ENCODE measurements around the gene DOLPP1. TPM values are rescaled to one million over a fixed set of nuclear protein-coding genes. Genes with fewer than 3 reads are reported as not detected.

DOLPP1 gene
- total and polyA plus RNA-seq, 2 experiments from 2014 or later = 11.6 to 12.8 TPM

GRCh38 chr9:129073404-129073803, 7.5 kb upstream of the DOLPP1 start:
- Histone ChIP-seq H3K27ac (no peak overlapping the region), H3K9me3 (ENCODE audit: low read depth) (no peaks in the 10 kb centered on the region), H3K4me3 (no peak overlapping the region), H4K20me1 (ENCODE audit: insufficient read depth) (no peaks in the 10 kb centered on the region), H2AFZ (no peak overlapping the region), H3K79me2 (ENCODE audit: insufficient read depth) (no peaks in the 10 kb centered on the region), H3K36me3 (ENCODE audit: low read depth) (no peaks in the 10 kb centered on the region; the same call in 1 of the 2 replicates), H3K27me3 (replicated peaks; ENCODE audit: insufficient read depth) (no peaks in the 10 kb centered on the region), H3K4me2 (ENCODE audit: unreplicated experiment) (no peak overlapping the region), H3K9me2 (ENCODE audit: insufficient read depth) (no peaks in the 10 kb centered on the region), H3F3A (ENCODE audit: insufficient read depth) (no peaks in the 10 kb centered on the region), H3K9ac (no peak overlapping the region), H3K4me1 (ENCODE audit: insufficient read depth) (no peaks in the 10 kb centered on the region)
- no peak for DNase-seq
- TF ChIP-seq EZH2 (IDR thresholded peaks at IDR 0.05; ENCODE audit: insufficient read depth, poor library complexity, severe bottlenecking) (no peak), EZH2phosphoT487 (IDR thresholded peaks at IDR 0.05; ENCODE audit: insufficient read depth, low read depth) (no peak)
- WGBS, 2 experiments (ENCODE audit: low coverage in 1 of 2, low lambda C conversion rate in 2 of 2, missing lambda C conversion rate in 2 of 2) = 91 to 98% methylated on average over 8 of the region's 8 CpGs
- in situ Hi-C loops (cut with MboI) = no loop called here

- no peak for DNase-seq
Observed at GRCh38 chr9:129074106-129074505, 6.8 kb upstream of the DOLPP1 start.

GRCh38 chr9:129075996-129076639, 4.8 kb upstream of the DOLPP1 start:
- no peaks in the 10 kb centered on the region for H3K9me3 ChIP-seq (ENCODE audit: low read depth)
- in situ Hi-C loops (cut with MboI) = no loop called here
- H3K27ac ChIP-seq = no peak overlapping the region
- TF ChIP-seq EZH2 (IDR thresholded peaks at IDR 0.05; ENCODE audit: insufficient read depth, poor library complexity, severe bottlenecking) = no peak
- TF ChIP-seq EZH2phosphoT487 (IDR thresholded peaks at IDR 0.05; ENCODE audit: insufficient read depth, low read depth) = no peak
- no peak overlapping the region for H3K9ac ChIP-seq
- H3K9me2 ChIP-seq (ENCODE audit: insufficient read depth) = no peaks in the 10 kb centered on the region
- 0 out of 2 replicates have a peak, but pooled peaks cover 6% of the 10 kb centered on the region for H3K4me1 ChIP-seq (ENCODE audit: insufficient read depth)
- no peaks in the 10 kb centered on the region for H3K36me3 ChIP-seq (ENCODE audit: low read depth)
- H3K27me3 ChIP-seq (replicated peaks; ENCODE audit: insufficient read depth) = no peaks in the 10 kb centered on the region
- no peaks in the 10 kb centered on the region for H3F3A ChIP-seq (ENCODE audit: insufficient read depth)
- no peak for DNase-seq
- H3K79me2 ChIP-seq (ENCODE audit: insufficient read depth) = no peaks in the 10 kb centered on the region
- no peaks in the 10 kb centered on the region for H4K20me1 ChIP-seq (ENCODE audit: insufficient read depth)
- H3K4me3 ChIP-seq = no peak overlapping the region
- H2AFZ ChIP-seq = no peak overlapping the region
- WGBS, 2 experiments (ENCODE audit: low coverage in 1 of 2, low lambda C conversion rate in 2 of 2, missing lambda C conversion rate in 2 of 2) = 68 to 74% methylated on average over 15 to 16 of the region's 16 CpGs
- no peak overlapping the region for H3K4me2 ChIP-seq (ENCODE audit: unreplicated experiment)

More at GRCh38 chr9:129074106-129074505, 6.8 kb upstream of the DOLPP1 start:
- Histone ChIP-seq H3K27ac (no peak overlapping the region), H4K20me1 (ENCODE audit: insufficient read depth) (no peaks in the 10 kb centered on the region), H3K27me3 (replicated peaks; ENCODE audit: insufficient read depth) (no peaks in the 10 kb centered on the region), H3K79me2 (ENCODE audit: insufficient read depth) (no peaks in the 10 kb centered on the region), H3K4me1 (ENCODE audit: insufficient read depth) (no peaks in the 10 kb centered on the region), H3K9me3 (ENCODE audit: low read depth) (no peaks in the 10 kb centered on the region), H3K36me3 (ENCODE audit: low read depth) (no peaks in the 10 kb centered on the region), H3F3A (ENCODE audit: insufficient read depth) (no peaks in the 10 kb centered on the region), H3K4me3 (no peak overlapping the region), H2AFZ (no peak overlapping the region), H3K4me2 (ENCODE audit: unreplicated experiment) (no peak overlapping the region), H3K9me2 (ENCODE audit: insufficient read depth) (no peaks in the 10 kb centered on the region), H3K9ac (no peak overlapping the region)
- no peak for TF ChIP-seq EZH2 (IDR thresholded peaks at IDR 0.05; ENCODE audit: insufficient read depth, poor library complexity, severe bottlenecking)
- TF ChIP-seq EZH2phosphoT487 (IDR thresholded peaks at IDR 0.05; ENCODE audit: insufficient read depth, low read depth) = no peak
- 92 to 94% methylated on average over 3 of the region's 3 CpGs for WGBS, 2 experiments (ENCODE audit: low coverage in 1 of 2, low lambda C conversion rate in 2 of 2, missing lambda C conversion rate in 2 of 2)
- in situ Hi-C loops (cut with MboI) = no loop called here

- TF ChIP-seq EZH2phosphoT487 (IDR thresholded peaks at IDR 0.05; ENCODE audit: insufficient read depth, low read depth) (no peak), EZH2 (IDR thresholded peaks at IDR 0.05; ENCODE audit: insufficient read depth, poor library complexity, severe bottlenecking) (no peak)
- H3K4me2 ChIP-seq (ENCODE audit: unreplicated experiment) = no peak overlapping the region
- in situ Hi-C loops (cut with MboI) = no loop called here
- H3K4me1 ChIP-seq (ENCODE audit: insufficient read depth) = 0 out of 2 replicates have a peak, but pooled peaks cover 6% of the 10 kb centered on the region
- no peak overlapping the region for H3K4me3 ChIP-seq
- no peak overlapping the region for H3K27ac ChIP-seq
- H3K9ac ChIP-seq = no peak overlapping the region
- no peak overlapping the region for H2AFZ ChIP-seq
- 88 to 92% methylated on average over 11 of the region's 11 CpGs for WGBS, 2 experiments (ENCODE audit: low coverage in 1 of 2, low lambda C conversion rate in 2 of 2, missing lambda C conversion rate in 2 of 2)
- H3F3A ChIP-seq (ENCODE audit: insufficient read depth) = no peaks in the 10 kb centered on the region
- peaks cover 2% of the 10 kb centered on the region for H3K79me2 ChIP-seq (ENCODE audit: insufficient read depth)
- no peaks in the 10 kb centered on the region for H3K9me3 ChIP-seq (ENCODE audit: low read depth)
- no peaks in the 10 kb centered on the region for H3K27me3 ChIP-seq (replicated peaks; ENCODE audit: insufficient read depth)
- DNase-seq = no peak
- no peaks in the 10 kb centered on the region for H4K20me1 ChIP-seq (ENCODE audit: insufficient read depth)
- no peaks in the 10 kb centered on the region for H3K9me2 ChIP-seq (ENCODE audit: insufficient read depth)
- no peaks in the 10 kb centered on the region for H3K36me3 ChIP-seq (ENCODE audit: low read depth)
Observed at GRCh38 chr9:129076640-129077037, 4.3 kb upstream of the DOLPP1 start.

Data from GM23248 (cell line).